HepG2 (cell line): ENCODE data around the gene GPATCH11. TPM values are rescaled to one million over a fixed set of nuclear protein-coding genes. Genes with fewer than 3 reads are reported as not detected.

ENCODE experiments used
- ATAC-seq: fragments of 200-7000 bp; cut with Tn5 transposase; 3 replicates; pipeline ENCODE4 v1.9.1; 2020; ENCODE audit warnings: mild to moderate bottlenecking, moderate library complexity
- BruUV-seq: library from RNA; stranded (reverse); fragments of 400-500 nt; replicated peaks from 2 replicates; lab custom pipeline; 2021; lab: Mats Ljungman, UMichigan
- CTCF ChIA-PET: fragments of 300-600 bp; formaldehyde crosslinking; extraction: SDS; loops from one replicate; lab custom pipeline; 2021; ENCODE audit warnings: low total read pairs, inconsistent platforms, low intra/inter-chr PET ratio; lab: Yijun Ruan, JAX
- POLR2A ChIA-PET: fragments of 350-600 bp; sonication (Branson Sonifier 250); formaldehyde crosslinking; loops from one replicate; lab custom pipeline; 2020; ENCODE audit warnings: antibody characterized with exemption, inconsistent platforms; lab: Yijun Ruan, JAX
- DNase-seq: peaks from one replicate; pipeline ENCODE4 v3.0.0-alpha.2; 2015; ENCODE audit warnings: low spot score
- FAIRE-seq: peaks from 3 replicates; lab custom pipeline; 2011; peaks lifted over from hg19 to GRCh38; lab: Jason Lieb, UNC
- H2AFZ ChIP-seq: one replicate; pipeline ENCODE4 v1.6.1; 2011; ENCODE audit warnings: low read length, inconsistent platforms
- H3K27ac ChIP-seq: fragments of 300-600 bp; 3 replicates; pipeline ENCODE4 v1.8.0; 2011; ENCODE audit warnings: mixed run types, mild to moderate bottlenecking, mixed read lengths, low read length, inconsistent platforms; ENCODE audit not compliant: insufficient read depth; ENCODE audit errors: extremely low read length
- H3K27me3 ChIP-seq, 2 experiments: fragments of 200-600 bp in 1 of 2; 2 replicates in 1 of 2; 3 replicates in 1 of 2; pipeline versions ENCODE4 v1.6.0 to v1.8.0; 2011; ENCODE audit warnings: low read length in 2 of 2, mild to moderate bottlenecking in 2 of 2, moderate library complexity in 2 of 2, inconsistent platforms in 1 of 2; ENCODE audit not compliant: insufficient read depth in 2 of 2, control insufficient read depth in 1 of 2
- H3K36me3 ChIP-seq, 2 experiments: fragments of 200-600 bp in 1 of 2; replicated peaks in 1 of 2; 2 replicates in 1 of 2; 3 replicates in 1 of 2; pipeline versions ENCODE4 v1.5.1 to v1.8.0; 2011; ENCODE audit warnings: low read length in 2 of 2, inconsistent platforms in 1 of 2; ENCODE audit not compliant: insufficient read depth in 2 of 2, control insufficient read depth in 1 of 2
- H3K4me1 ChIP-seq: 2 replicates; pipeline ENCODE4 v1.5.1; 2012; ENCODE audit warnings: low read length, inconsistent platforms; ENCODE audit not compliant: insufficient read depth
- H3K4me2 ChIP-seq: 2 replicates; pipeline ENCODE4 v1.6.0; 2011; ENCODE audit warnings: low read depth, low read length, inconsistent platforms
- H3K4me3 ChIP-seq, 3 experiments: fragments of 200-600 bp in 1 of 3; sonication (generic), shearing (Covaris generic) in 1 of 3; replicated peaks in 1 of 3; 2 replicates each; pipeline ENCODE4 v1.5.1; 2011 to 2016; ENCODE audit warnings: low read length in 3 of 3, inconsistent platforms in 2 of 3, low read depth in 2 of 3, mild to moderate bottlenecking in 2 of 3, control low read depth in 1 of 3, mixed read lengths in 1 of 3; ENCODE audit not compliant: insufficient read depth in 1 of 3
- H3K79me2 ChIP-seq: one replicate; pipeline ENCODE4 v1.6.1; 2011; ENCODE audit warnings: low read length, inconsistent platforms; ENCODE audit not compliant: insufficient read depth
- H3K9ac ChIP-seq: 2 replicates; pipeline ENCODE4 v1.6.0; 2011; ENCODE audit warnings: mild to moderate bottlenecking, low read depth, low read length, inconsistent platforms; ENCODE audit not compliant: insufficient read depth
- H3K9me3 ChIP-seq: 2 replicates; pipeline ENCODE4 v1.5.1; 2012; ENCODE audit warnings: mild to moderate bottlenecking, low read length
- H4K20me1 ChIP-seq: 2 replicates; pipeline ENCODE4 v1.6.0; 2011; ENCODE audit warnings: inconsistent platforms, mild to moderate bottlenecking, low read length, moderate library complexity; ENCODE audit not compliant: insufficient read depth
- CHD4 ChIP-seq: fragments of 200-600 bp; sonication (generic); IDR thresholded peaks from 2 replicates; pipeline ENCODE4 v1.7.0; 2017; ENCODE audit warnings: mild to moderate bottlenecking, low read length, borderline replicate concordance
- CTCF ChIP-seq: sonication (generic); formaldehyde crosslinking; IDR thresholded peaks from 2 replicates; pipeline ENCODE4 v1.5.0; 2020; ENCODE audit warnings: mild to moderate bottlenecking, missing genetic modification reagents, moderate library complexity
- HDAC6 ChIP-seq: fragments of 200-600 bp; sonication (generic); IDR thresholded peaks from 2 replicates; pipeline ENCODE4 v1.7.0; 2017; ENCODE audit warnings: mild to moderate bottlenecking, antibody characterized with exemption, low read length, low read depth
- HNF4A ChIP-seq: sonication (generic); formaldehyde crosslinking; IDR thresholded peaks from 2 replicates; pipeline ENCODE4 v1.4.0; 2020; ENCODE audit warnings: missing genetic modification reagents
- IKZF1 ChIP-seq: fragments of 450-650 bp; IDR thresholded peaks from 2 replicates; pipeline ENCODE4 v1.7.1; 2016
- IKZF4 ChIP-seq: sonication (generic); formaldehyde crosslinking; IDR thresholded peaks from 2 replicates; pipeline ENCODE4 v1.5.1; 2020; ENCODE audit warnings: borderline replicate concordance, mild to moderate bottlenecking, low read depth, missing genetic modification reagents; ENCODE audit errors: not compliant biosample characterization
- KLF11 ChIP-seq: IDR thresholded peaks from 2 replicates; pipeline ENCODE4 v1.6.1; 2016; ENCODE audit warnings: missing compliant biosample characterization
- MTERF4 ChIP-seq: sonication (generic); formaldehyde crosslinking; IDR thresholded peaks from 2 replicates; pipeline ENCODE4 v1.8.0; 2023; ENCODE audit warnings: mild to moderate bottlenecking, missing genetic modification reagents
- MYNN ChIP-seq: sonication (generic); formaldehyde crosslinking; IDR thresholded peaks from 2 replicates; pipeline ENCODE4 v1.4.0; 2020; ENCODE audit warnings: mild to moderate bottlenecking, low read depth, missing genetic modification reagents
- NR1H2 ChIP-seq: sonication (generic); formaldehyde crosslinking; IDR thresholded peaks from 2 replicates; pipeline ENCODE4 v1.8.1; 2022; ENCODE audit warnings: low read depth, missing genetic modification reagents, borderline replicate concordance
- RARG ChIP-seq: sonication (generic); formaldehyde crosslinking; IDR thresholded peaks from 2 replicates; pipeline ENCODE4 v1.4.0; 2020; ENCODE audit warnings: low read depth, mild to moderate bottlenecking, missing genetic modification reagents
- RFX5 ChIP-seq: IDR thresholded peaks from 2 replicates; pipeline ENCODE4 v1.6.1; 2011; ENCODE audit warnings: low read depth, low read length, improper control_type of control experiment
- ZIK1 ChIP-seq: sonication (generic); formaldehyde crosslinking; IDR thresholded peaks from 2 replicates; pipeline ENCODE4 v1.5.0; 2020; ENCODE audit warnings: mild to moderate bottlenecking, low read depth, missing genetic modification reagents, borderline replicate concordance
- ZNF121 ChIP-seq: sonication (generic); formaldehyde crosslinking; IDR thresholded peaks from 2 replicates; pipeline ENCODE4 v1.5.0; 2020; ENCODE audit warnings: mild to moderate bottlenecking, missing genetic modification reagents
- ZNF235 ChIP-seq: sonication (generic); formaldehyde crosslinking; IDR thresholded peaks from 2 replicates; pipeline ENCODE4 v1.8.1; 2023; ENCODE audit warnings: mild to moderate bottlenecking, missing genetic modification reagents, borderline replicate concordance
- ZNF274 ChIP-seq: sonication (generic); formaldehyde crosslinking; IDR thresholded peaks from 2 replicates; pipeline ENCODE4 v1.5.1; 2020; ENCODE audit warnings: mild to moderate bottlenecking, missing genetic modification reagents
- ZNF329 ChIP-seq: sonication (generic); formaldehyde crosslinking; IDR thresholded peaks from 2 replicates; pipeline ENCODE4 v1.9.0; 2021; ENCODE audit warnings: low read depth, mild to moderate bottlenecking, missing genetic modification reagents
- ZNF484 ChIP-seq: sonication (generic); formaldehyde crosslinking; IDR thresholded peaks from 2 replicates; pipeline ENCODE4 v1.5.1; 2020; ENCODE audit warnings: mild to moderate bottlenecking, low read depth, missing genetic modification reagents, borderline replicate concordance
- ZNF512 ChIP-seq: sonication (generic); formaldehyde crosslinking; IDR thresholded peaks from 2 replicates; pipeline ENCODE4 v1.4.0; 2020; ENCODE audit warnings: mild to moderate bottlenecking, missing genetic modification reagents
- in situ Hi-C: cut with HindIII; loops from 2 replicates; pipeline ENCODE4 v1.10.0; 2017; ENCODE audit warnings: low pct_unique_long_range_greater_than_20kb; ENCODE audit not compliant: extremely low pct_ligation_motif_present
- intact Hi-C: fragments of 100-400 bp; cut with micrococcal nuclease; formaldehyde crosslinking; loops from one replicate; pipeline ENCODE4 v1.10.0; 2022; ENCODE audit not compliant: unreplicated experiment
- polyA plus RNA-seq, 8 experiments: library from polyadenylated mRNA; depleted of rRNA in 3 of 8; stranded (reverse) in 7 of 8; unstranded in 1 of 8; fragments of >200 nt; fragmentation: Illumina TruSeq in 4 of 8; extraction: Trizol in 4 of 8; gene quantifications; 2 replicates each; pipeline versions ENCODE4 v1.2.1 to v1.2.3, GENCODE V29; 2011 to 2016; ENCODE audit warnings: low read depth in 4 of 8, missing spikeins in 1 of 8, mixed read lengths in 1 of 8; ENCODE audit not compliant: insufficient read depth in 1 of 8
- total RNA-seq, 5 experiments: library from RNA; depleted of rRNA; stranded (reverse); fragments of >200 nt; fragmentation: Illumina TruSeq; extraction: Trizol; gene quantifications; 2 replicates each; pipeline ENCODE4 v1.2.3, GENCODE V29; 2016; ENCODE audit warnings: low read depth in 1 of 5
- TF ChIP-seq, protein P1 (sequence below): sonication (generic); formaldehyde crosslinking; IDR thresholded peaks from 2 replicates; pipeline ENCODE4 v1.9.0; 2021; ENCODE audit warnings: missing genetic modification reagents, borderline replicate concordance

GPATCH11 gene
- total and polyA plus RNA-seq, 2 of the 13 experiments (the other 11 are each of a cell fraction or from before 2014, with no cell fraction given) = 3.8 to 8.7 TPM

- FAIRE-seq = no peak
- BruUV-seq = no TSS peak
- Histone ChIP-seq H3K4me3 (no peak overlapping the region), H3K9me3 (no peaks in the 10 kb centered on the region), H4K20me1 (no peaks in the 10 kb centered on the region), H3K27ac (no peak overlapping the region), H3K4me1 (no peaks in the 10 kb centered on the region), H3K79me2 (no peaks in the 10 kb centered on the region), H3K4me2 (no peak overlapping the region), H3K36me3 (peaks cover 14 to 65% of the 10 kb centered on the region in 2 experiments), H3K9ac (no peak overlapping the region), H2AFZ (no peak overlapping the region), H3K27me3 (no peaks in the 10 kb centered on the region)
- in situ Hi-C loops = no loop called here
- POLR2A ChIA-PET = no interaction called here
- CTCF ChIA-PET = no interaction called here
- TF ChIP-seq ZIK1 = no peak
- no peak for TF ChIP-seq MTERF4 (CRISPR knock-in tag)
- TF ChIP-seq RARG (CRISPR knock-in tag) = no peak
- no peak for TF ChIP-seq HNF4A (CRISPR knock-in tag)
- TF ChIP-seq NR1H2 (CRISPR knock-in tag) = no peak
- no peak for TF ChIP-seq ZNF329 (CRISPR knock-in tag)
- no peak for TF ChIP-seq IKZF4 (CRISPR knock-in tag)
- no peak for TF ChIP-seq MYNN (CRISPR knock-in tag)
- no peak for TF ChIP-seq CHD4
- no peak for TF ChIP-seq ZNF121 (CRISPR knock-in tag)
- TF ChIP-seq, protein P1, sequence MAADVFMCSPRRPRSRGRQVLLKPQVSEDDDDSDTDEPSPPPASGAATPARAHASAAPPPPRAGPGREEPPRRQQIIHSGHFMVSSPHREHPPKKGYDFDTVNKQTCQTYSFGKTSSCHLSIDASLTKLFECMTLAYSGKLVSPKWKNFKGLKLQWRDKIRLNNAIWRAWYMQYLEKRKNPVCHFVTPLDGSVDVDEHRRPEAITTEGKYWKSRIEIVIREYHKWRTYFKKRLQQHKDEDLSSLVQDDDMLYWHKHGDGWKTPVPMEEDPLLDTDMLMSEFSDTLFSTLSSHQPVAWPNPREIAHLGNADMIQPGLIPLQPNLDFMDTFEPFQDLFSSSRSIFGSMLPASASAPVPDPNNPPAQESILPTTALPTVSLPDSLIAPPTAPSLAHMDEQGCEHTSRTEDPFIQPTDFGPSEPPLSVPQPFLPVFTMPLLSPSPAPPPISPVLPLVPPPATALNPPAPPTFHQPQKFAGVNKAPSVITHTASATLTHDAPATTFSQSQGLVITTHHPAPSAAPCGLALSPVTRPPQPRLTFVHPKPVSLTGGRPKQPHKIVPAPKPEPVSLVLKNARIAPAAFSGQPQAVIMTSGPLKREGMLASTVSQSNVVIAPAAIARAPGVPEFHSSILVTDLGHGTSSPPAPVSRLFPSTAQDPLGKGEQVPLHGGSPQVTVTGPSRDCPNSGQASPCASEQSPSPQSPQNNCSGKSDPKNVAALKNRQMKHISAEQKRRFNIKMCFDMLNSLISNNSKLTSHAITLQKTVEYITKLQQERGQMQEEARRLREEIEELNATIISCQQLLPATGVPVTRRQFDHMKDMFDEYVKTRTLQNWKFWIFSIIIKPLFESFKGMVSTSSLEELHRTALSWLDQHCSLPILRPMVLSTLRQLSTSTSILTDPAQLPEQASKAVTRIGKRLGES = no peak
- no peak for TF ChIP-seq HDAC6
- no peak for TF ChIP-seq IKZF1
- TF ChIP-seq CTCF = no peak
- TF ChIP-seq ZNF274 = no peak
- no peak for TF ChIP-seq ZNF484
- no peak for TF ChIP-seq RFX5
- no peak for TF ChIP-seq ZNF512 (CRISPR knock-in tag)
- TF ChIP-seq ZNF235 (CRISPR knock-in tag) = no peak
- TF ChIP-seq KLF11 (CRISPR knock-in tag) = no peak
- TF ChIP-seq, all 625 proteins: peak for 0
- ATAC-seq (no peak), DNase-seq (no peak)
- intact Hi-C loops = no loop called here
Measured at GRCh38 chr2:37142546-37142945, 58.2 kb downstream of the GPATCH11 start.
